Measurements from ENCODE around the gene RELA. TPM values are rescaled to one million over a fixed set of nuclear protein-coding genes. Genes with fewer than 3 reads are reported as not detected.
"Not testable (repeated sequence)": the region's sequence is repeated elsewhere in the genome, so short reads cannot be mapped to it uniquely, and the experiment has no call there.

RELA gene
- total and polyA plus RNA-seq, 2 experiments from 2014 or later: 38.4 to 67.8 TPM

DNA sequence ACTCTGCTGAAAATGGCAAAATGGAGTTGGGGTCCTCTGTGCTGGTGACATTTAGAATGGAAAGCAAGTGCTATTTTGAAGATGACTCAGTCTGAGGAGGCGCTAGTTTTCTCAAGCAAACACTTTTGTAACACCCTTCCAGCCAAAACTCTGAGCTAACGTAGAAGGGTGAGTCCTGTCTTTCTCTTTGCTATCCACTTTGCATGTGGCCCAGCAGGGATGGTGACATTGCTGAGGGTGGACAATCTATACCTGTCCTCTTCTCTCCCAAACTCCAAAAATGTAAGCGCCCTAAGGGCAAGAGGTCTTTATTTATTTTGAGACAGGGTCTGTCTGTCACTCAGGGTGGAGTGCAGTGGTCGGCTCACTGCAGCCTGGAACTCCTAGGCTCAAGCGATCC, 45.7 kb upstream of the RELA start:
- Histone ChIP-seq H3K4me1 (ENCODE audit: insufficient read depth) (peaks cover 4% of the 10 kb centered on the region; the same call in 1 of the 2 replicates), H4K20me1 (ENCODE audit: insufficient read depth) (no peaks in the 10 kb centered on the region), H3K36me3 (ENCODE audit: low read depth) (no peaks in the 10 kb centered on the region), H3K9ac (no peak overlapping the region), H3K9me2 (ENCODE audit: insufficient read depth) (no peaks in the 10 kb centered on the region), H3K27ac (no peak overlapping the region), H2AFZ (no peak overlapping the region), H3K27me3 (replicated peaks; ENCODE audit: insufficient read depth) (no peaks in the 10 kb centered on the region), H3K79me2 (ENCODE audit: insufficient read depth) (peaks cover 10% of the 10 kb centered on the region), H3K4me2 (ENCODE audit: unreplicated experiment) (no peak overlapping the region), H3F3A (ENCODE audit: insufficient read depth) (0 out of 2 replicates have a peak, but pooled peaks cover 3% of the 10 kb centered on the region), H3K4me3 (no peak overlapping the region), H3K9me3 (ENCODE audit: low read depth) (no peaks in the 10 kb centered on the region)
- TF ChIP-seq EZH2phosphoT487 (IDR thresholded peaks at IDR 0.05; ENCODE audit: insufficient read depth, low read depth): no peak
- TF ChIP-seq EZH2 (IDR thresholded peaks at IDR 0.05; ENCODE audit: insufficient read depth, poor library complexity, severe bottlenecking): no peak
- in situ Hi-C loops (cut with MboI): no loop called here
- DNase-seq: peak; percentile 24
- WGBS, 2 experiments (ENCODE audit: low coverage in 1 of 2, low lambda C conversion rate in 2 of 2, missing lambda C conversion rate in 2 of 2): 62 to 63% methylated on average over 5 of the region's 5 CpGs

- H3K9me2 ChIP-seq (ENCODE audit: insufficient read depth); H3K36me3 ChIP-seq (ENCODE audit: low read depth); H4K20me1 ChIP-seq (ENCODE audit: insufficient read depth); in situ Hi-C loops (cut with MboI); H3K9ac ChIP-seq; H2AFZ ChIP-seq; H3K79me2 ChIP-seq (ENCODE audit: insufficient read depth); H3K4me2 ChIP-seq (ENCODE audit: unreplicated experiment); DNase-seq; H3K27ac ChIP-seq; H3K4me1 ChIP-seq (ENCODE audit: insufficient read depth); H3K4me3 ChIP-seq; H3F3A ChIP-seq (ENCODE audit: insufficient read depth); H3K27me3 ChIP-seq (replicated peaks; ENCODE audit: insufficient read depth); H3K9me3 ChIP-seq (ENCODE audit: low read depth): not testable (repeated sequence)
- 86 to 89% methylated on average over 10 of the region's 12 CpGs for WGBS, 2 experiments (ENCODE audit: low coverage in 1 of 2, low lambda C conversion rate in 2 of 2, missing lambda C conversion rate in 2 of 2)
Observed at GRCh38 chr11:65707002-65707401, 44.3 kb upstream of the RELA start.

GRCh38 chr11:65706303-65706763, 43.6 kb upstream of the RELA start:
- H3K4me2 ChIP-seq (ENCODE audit: unreplicated experiment); H3K27ac ChIP-seq; H4K20me1 ChIP-seq (ENCODE audit: insufficient read depth); H3K4me1 ChIP-seq (ENCODE audit: insufficient read depth); H3K9me2 ChIP-seq (ENCODE audit: insufficient read depth); H3F3A ChIP-seq (ENCODE audit: insufficient read depth); H3K9ac ChIP-seq; H3K9me3 ChIP-seq (ENCODE audit: low read depth); H3K27me3 ChIP-seq (replicated peaks; ENCODE audit: insufficient read depth); H3K79me2 ChIP-seq (ENCODE audit: insufficient read depth); H3K36me3 ChIP-seq (ENCODE audit: low read depth); in situ Hi-C loops (cut with MboI); H3K4me3 ChIP-seq: not testable (repeated sequence)
- 10 to 15% methylated on average over 14 of the region's 14 CpGs for WGBS, 2 experiments (ENCODE audit: low coverage in 1 of 2, low lambda C conversion rate in 2 of 2, missing lambda C conversion rate in 2 of 2)
- peak overlapping the region; percentile 75 for H2AFZ ChIP-seq
- DNase-seq: peak; percentile 47

DNA sequence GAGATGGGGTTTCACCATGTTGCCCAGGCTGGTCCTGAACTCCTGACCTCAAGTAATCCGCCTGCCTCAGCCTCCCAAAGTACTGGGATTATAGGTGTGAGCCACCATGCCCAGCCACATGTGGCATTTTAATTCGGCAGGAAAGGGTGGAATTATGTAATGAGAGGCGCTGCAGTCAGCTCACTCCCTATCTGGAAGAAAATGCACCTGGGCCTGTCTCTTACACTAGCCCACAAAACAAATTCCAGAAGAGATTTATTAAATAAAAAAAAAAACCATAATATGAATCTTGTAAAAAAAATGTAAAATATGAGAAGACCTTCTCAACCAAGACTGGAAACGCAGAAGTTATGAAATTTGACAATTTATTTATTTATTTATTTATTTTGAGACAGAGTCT, 41.1 kb upstream of the RELA start:
- no peaks in the 10 kb centered on the region for H3K36me3 ChIP-seq (ENCODE audit: low read depth)
- no peak for DNase-seq
- no peaks in the 10 kb centered on the region for H4K20me1 ChIP-seq (ENCODE audit: insufficient read depth)
- H3K4me1 ChIP-seq (ENCODE audit: insufficient read depth): no peaks in the 10 kb centered on the region
- H3K9ac ChIP-seq: no peak overlapping the region
- no peak overlapping the region for H2AFZ ChIP-seq
- no peak overlapping the region for H3K4me2 ChIP-seq (ENCODE audit: unreplicated experiment)
- H3K9me2 ChIP-seq (ENCODE audit: insufficient read depth): no peaks in the 10 kb centered on the region
- H3K27me3 ChIP-seq (replicated peaks; ENCODE audit: insufficient read depth): peaks cover 15% of the 10 kb centered on the region; the same call in 1 of the 2 replicates
- H3K79me2 ChIP-seq (ENCODE audit: insufficient read depth): no peaks in the 10 kb centered on the region
- WGBS, 2 experiments (ENCODE audit: low coverage in 1 of 2, low lambda C conversion rate in 2 of 2, missing lambda C conversion rate in 2 of 2): 34 to 36% methylated on average over 4 of the region's 4 CpGs
- no peak overlapping the region for H3K4me3 ChIP-seq
- H3F3A ChIP-seq (ENCODE audit: insufficient read depth): no peaks in the 10 kb centered on the region
- no peaks in the 10 kb centered on the region for H3K9me3 ChIP-seq (ENCODE audit: low read depth)
- in situ Hi-C loops (cut with MboI): no loop called here
- no peak for TF ChIP-seq EZH2 (IDR thresholded peaks at IDR 0.05; ENCODE audit: insufficient read depth, poor library complexity, severe bottlenecking)
- H3K27ac ChIP-seq: no peak overlapping the region

GRCh38 chr11:65701686-65702085, 39.0 kb upstream of the RELA start:
- Histone ChIP-seq H3K27ac (no peak overlapping the region), H3F3A (ENCODE audit: insufficient read depth) (no peaks in the 10 kb centered on the region), H3K79me2 (ENCODE audit: insufficient read depth) (no peaks in the 10 kb centered on the region), H4K20me1 (ENCODE audit: insufficient read depth) (no peaks in the 10 kb centered on the region), H3K4me3 (no peak overlapping the region), H2AFZ (no peak overlapping the region), H3K9me3 (ENCODE audit: low read depth) (no peaks in the 10 kb centered on the region), H3K27me3 (replicated peaks; ENCODE audit: insufficient read depth) (peaks cover 18% of the 10 kb centered on the region; the same call in 1 of the 2 replicates), H3K9me2 (ENCODE audit: insufficient read depth) (no peaks in the 10 kb centered on the region), H3K36me3 (ENCODE audit: low read depth) (no peaks in the 10 kb centered on the region), H3K4me1 (ENCODE audit: insufficient read depth) (no peaks in the 10 kb centered on the region), H3K4me2 (ENCODE audit: unreplicated experiment) (no peak overlapping the region), H3K9ac (no peak overlapping the region)
- 62 to 88% methylated on average over 1 of the region's 1 CpG for WGBS, 2 experiments (ENCODE audit: low coverage in 1 of 2, low lambda C conversion rate in 2 of 2, missing lambda C conversion rate in 2 of 2)
- DNase-seq: no peak
- in situ Hi-C loops (cut with MboI): no loop called here
- TF ChIP-seq EZH2 (IDR thresholded peaks at IDR 0.05; ENCODE audit: insufficient read depth, poor library complexity, severe bottlenecking) (no peak), EZH2phosphoT487 (IDR thresholded peaks at IDR 0.05; ENCODE audit: insufficient read depth, low read depth) (no peak)

All from GM23248 (cell line).